ENCODE measurements around the gene GLDC.
"Not testable (repeated sequence)": the region's sequence is repeated elsewhere in the genome, so short reads cannot be mapped to it uniquely, and the experiment has no call there.

The GLDC gene

GRCh38 chr9:6542617-6543016 is 102.9 kb downstream of the GLDC start:
- H3K9ac ChIP-seq (ENCODE audit: low read length); H3K36me3 ChIP-seq (ENCODE audit: control insufficient read depth, insufficient read depth, low read length, severe bottlenecking); H3K4me3 ChIP-seq (ENCODE audit: low read length); H3K9me3 ChIP-seq (ENCODE audit: control insufficient read depth, low read length); H3K27me3 ChIP-seq (replicated peaks; ENCODE audit: control insufficient read depth, insufficient read depth, low read length); DNase-seq (ENCODE audit: low read depth); H3K4me1 ChIP-seq (ENCODE audit: control insufficient read depth, insufficient read depth, low read length): not testable (repeated sequence)

- H3K9ac ChIP-seq (ENCODE audit: low read length), result no peak overlapping the region
- no peaks in the 10 kb centered on the region for H3K9me3 ChIP-seq (ENCODE audit: control insufficient read depth, low read length)
- H3K36me3 ChIP-seq (ENCODE audit: control insufficient read depth, insufficient read depth, low read length, severe bottlenecking), result no peaks in the 10 kb centered on the region
- no peak overlapping the region for H3K4me3 ChIP-seq (ENCODE audit: low read length)
- H3K27me3 ChIP-seq (replicated peaks; ENCODE audit: control insufficient read depth, insufficient read depth, low read length), result no peaks in the 10 kb centered on the region
- no peak for DNase-seq (ENCODE audit: low read depth)
- H3K4me1 ChIP-seq (ENCODE audit: control insufficient read depth, insufficient read depth, low read length), result peaks cover 4% of the 10 kb centered on the region
These were observed 106.9 kb downstream of the GLDC start for GRCh38 chr9:6538666-6539071.

DNA sequence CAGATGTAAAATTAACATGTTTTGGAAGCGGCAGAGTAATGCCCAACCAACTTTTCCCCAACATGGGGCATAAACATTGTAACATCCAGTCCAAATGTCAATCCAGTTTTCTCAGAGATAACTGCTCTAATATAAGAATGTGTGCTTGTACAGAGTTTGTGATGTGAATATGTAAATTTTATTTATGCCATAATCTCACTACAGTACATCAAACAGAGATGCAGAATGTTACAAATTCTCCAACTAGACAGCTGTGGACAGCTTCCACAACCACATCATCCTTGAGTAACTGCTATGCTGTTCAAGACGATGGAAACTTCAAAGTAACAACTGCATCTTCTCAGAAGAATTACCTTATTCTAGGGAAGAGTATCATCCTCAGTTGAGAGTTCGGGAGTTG is 109.9 kb downstream of the GLDC start:
- no peaks in the 10 kb centered on the region for H3K9me3 ChIP-seq (ENCODE audit: control insufficient read depth, low read length)
- no peaks in the 10 kb centered on the region for H3K36me3 ChIP-seq (ENCODE audit: control insufficient read depth, insufficient read depth, low read length, severe bottlenecking)
- H3K4me1 ChIP-seq (ENCODE audit: control insufficient read depth, insufficient read depth, low read length), result peaks cover 4% of the 10 kb centered on the region
- no peak for DNase-seq (ENCODE audit: low read depth)
- H3K4me3 ChIP-seq (ENCODE audit: low read length), result no peak overlapping the region
- H3K9ac ChIP-seq (ENCODE audit: low read length), result no peak overlapping the region
- no peaks in the 10 kb centered on the region for H3K27me3 ChIP-seq (replicated peaks; ENCODE audit: control insufficient read depth, insufficient read depth, low read length)

- Histone ChIP-seq H3K36me3 (ENCODE audit: control insufficient read depth, insufficient read depth, low read length, severe bottlenecking) (peaks cover 7% of the 10 kb centered on the region), H3K4me1 (ENCODE audit: control insufficient read depth, insufficient read depth, low read length) (peaks cover 2% of the 10 kb centered on the region), H3K9me3 (ENCODE audit: control insufficient read depth, low read length) (peaks cover 9% of the 10 kb centered on the region), H3K4me3 (ENCODE audit: low read length) (no peak overlapping the region), H3K9ac (ENCODE audit: low read length) (no peak overlapping the region), H3K27me3 (replicated peaks; ENCODE audit: control insufficient read depth, insufficient read depth, low read length) (no peaks in the 10 kb centered on the region)
- DNase-seq (ENCODE audit: low read depth), result peak; percentile 32
These were observed 120.0 kb downstream of the GLDC start for GRCh38 chr9:6525326-6526045.

- peaks cover 13% of the 10 kb centered on the region for H3K36me3 ChIP-seq (ENCODE audit: control insufficient read depth, insufficient read depth, low read length, severe bottlenecking)
- no peak overlapping the region for H3K9ac ChIP-seq (ENCODE audit: low read length)
- peaks cover 2% of the 10 kb centered on the region for H3K4me1 ChIP-seq (ENCODE audit: control insufficient read depth, insufficient read depth, low read length)
- H3K9me3 ChIP-seq (ENCODE audit: control insufficient read depth, low read length), result peaks cover 9% of the 10 kb centered on the region
- no peak for DNase-seq (ENCODE audit: low read depth)
- no peaks in the 10 kb centered on the region for H3K27me3 ChIP-seq (replicated peaks; ENCODE audit: control insufficient read depth, insufficient read depth, low read length)
- no peak overlapping the region for H3K4me3 ChIP-seq (ENCODE audit: low read length)
These were observed 123.3 kb downstream of the GLDC start for GRCh38 chr9:6522263-6522662.

GRCh38 chr9:6512085-6512657 is 133.4 kb downstream of the GLDC start:
- Histone ChIP-seq H3K36me3 (ENCODE audit: control insufficient read depth, insufficient read depth, low read length, severe bottlenecking) (peaks cover 19% of the 10 kb centered on the region), H3K4me3 (ENCODE audit: low read length) (no peak overlapping the region), H3K9me3 (ENCODE audit: control insufficient read depth, low read length) (no peaks in the 10 kb centered on the region), H3K9ac (ENCODE audit: low read length) (no peak overlapping the region), H3K27me3 (replicated peaks; ENCODE audit: control insufficient read depth, insufficient read depth, low read length) (no peaks in the 10 kb centered on the region), H3K4me1 (ENCODE audit: control insufficient read depth, insufficient read depth, low read length) (no peaks in the 10 kb centered on the region)
- peak; percentile 40 for DNase-seq (ENCODE audit: low read depth)

DNA sequence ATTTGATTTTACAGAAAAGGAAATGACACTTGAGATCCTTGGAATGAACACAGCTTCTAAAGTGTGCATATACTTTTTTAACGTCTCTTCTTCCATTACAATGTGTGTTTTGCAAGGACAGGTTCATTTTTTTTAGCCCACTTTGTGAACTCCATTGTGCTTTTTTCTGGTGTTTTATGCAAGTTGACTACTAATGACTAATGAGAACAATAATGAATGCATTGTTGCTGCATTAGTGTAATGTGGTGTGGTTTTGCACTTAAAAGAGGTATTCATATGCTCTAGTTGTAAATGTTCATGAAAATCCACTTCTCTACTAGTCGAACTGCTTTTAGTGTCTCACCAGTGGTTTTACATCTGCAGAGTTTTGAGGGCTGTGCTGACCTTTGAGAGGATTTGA is 139.0 kb downstream of the GLDC start:
- H3K27me3 ChIP-seq (replicated peaks; ENCODE audit: control insufficient read depth, insufficient read depth, low read length), result no peaks in the 10 kb centered on the region
- H3K36me3 ChIP-seq (ENCODE audit: control insufficient read depth, insufficient read depth, low read length, severe bottlenecking), result peaks cover 49% of the 10 kb centered on the region
- peaks cover 5% of the 10 kb centered on the region for H3K4me1 ChIP-seq (ENCODE audit: control insufficient read depth, insufficient read depth, low read length)
- no peaks in the 10 kb centered on the region for H3K9me3 ChIP-seq (ENCODE audit: control insufficient read depth, low read length)
- H3K9ac ChIP-seq (ENCODE audit: low read length), result no peak overlapping the region
- no peak overlapping the region for H3K4me3 ChIP-seq (ENCODE audit: low read length)
- DNase-seq (ENCODE audit: low read depth), result no peak

- Histone ChIP-seq H3K36me3 (ENCODE audit: control insufficient read depth, insufficient read depth, low read length, severe bottlenecking) (peaks cover 75% of the 10 kb centered on the region), H3K9ac (ENCODE audit: low read length) (no peak overlapping the region), H3K4me1 (ENCODE audit: control insufficient read depth, insufficient read depth, low read length) (peaks cover 11% of the 10 kb centered on the region), H3K9me3 (ENCODE audit: control insufficient read depth, low read length) (no peaks in the 10 kb centered on the region), H3K27me3 (replicated peaks; ENCODE audit: control insufficient read depth, insufficient read depth, low read length) (no peaks in the 10 kb centered on the region), H3K4me3 (ENCODE audit: low read length) (no peak overlapping the region)
- no peak for DNase-seq (ENCODE audit: low read depth)
These were observed 143.1 kb downstream of the GLDC start for GRCh38 chr9:6502399-6502798.

DNA sequence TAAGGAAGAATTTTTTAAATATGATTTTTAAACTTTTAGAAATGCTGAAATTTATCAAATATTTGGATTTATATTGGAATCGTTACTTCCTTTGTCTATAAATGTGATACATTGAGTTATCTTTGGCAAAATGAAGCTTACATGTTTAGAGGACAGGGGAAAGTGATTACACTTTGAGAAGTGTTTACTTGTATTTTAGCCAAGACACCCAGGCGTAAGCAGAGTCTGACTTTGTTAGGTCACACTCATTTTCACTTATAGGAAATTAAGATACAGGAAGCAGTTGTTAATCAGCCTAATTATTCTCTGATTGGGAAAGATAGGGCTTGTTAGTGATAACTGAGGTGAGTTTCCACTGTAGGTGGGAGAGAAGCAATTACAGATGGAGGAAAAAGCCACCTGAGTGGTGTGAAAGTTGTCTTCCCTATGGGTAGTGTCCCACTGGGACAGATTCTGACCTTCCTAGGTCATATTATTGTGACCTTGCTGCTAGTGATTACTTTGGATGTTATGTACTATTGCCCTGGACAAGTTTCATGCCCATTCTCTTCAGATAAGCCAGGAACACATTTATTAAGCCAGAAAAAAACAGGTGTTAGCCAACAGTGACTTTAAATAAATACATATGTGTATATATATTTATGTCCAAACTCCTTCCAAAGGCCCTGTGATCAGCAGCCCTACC is 143.9 kb downstream of the GLDC start:
- Histone ChIP-seq H3K9me3 (ENCODE audit: control insufficient read depth, low read length) (no peaks in the 10 kb centered on the region), H3K36me3 (ENCODE audit: control insufficient read depth, insufficient read depth, low read length, severe bottlenecking) (peaks cover 75% of the 10 kb centered on the region), H3K4me3 (ENCODE audit: low read length) (no peak overlapping the region), H3K4me1 (ENCODE audit: control insufficient read depth, insufficient read depth, low read length) (peaks cover 10% of the 10 kb centered on the region), H3K27me3 (replicated peaks; ENCODE audit: control insufficient read depth, insufficient read depth, low read length) (no peaks in the 10 kb centered on the region), H3K9ac (ENCODE audit: low read length) (no peak overlapping the region)
- DNase-seq (ENCODE audit: low read depth), result no peak

GRCh38 chr9:6498982-6499381 is 146.5 kb downstream of the GLDC start:
- Histone ChIP-seq H3K9me3 (ENCODE audit: control insufficient read depth, low read length) (no peaks in the 10 kb centered on the region), H3K4me3 (ENCODE audit: low read length) (no peak overlapping the region), H3K9ac (ENCODE audit: low read length) (no peak overlapping the region), H3K4me1 (ENCODE audit: control insufficient read depth, insufficient read depth, low read length) (peaks cover 5% of the 10 kb centered on the region), H3K36me3 (ENCODE audit: control insufficient read depth, insufficient read depth, low read length, severe bottlenecking) (peaks cover 67% of the 10 kb centered on the region), H3K27me3 (replicated peaks; ENCODE audit: control insufficient read depth, insufficient read depth, low read length) (no peaks in the 10 kb centered on the region)
- DNase-seq (ENCODE audit: low read depth), result peak; percentile 71

DNA sequence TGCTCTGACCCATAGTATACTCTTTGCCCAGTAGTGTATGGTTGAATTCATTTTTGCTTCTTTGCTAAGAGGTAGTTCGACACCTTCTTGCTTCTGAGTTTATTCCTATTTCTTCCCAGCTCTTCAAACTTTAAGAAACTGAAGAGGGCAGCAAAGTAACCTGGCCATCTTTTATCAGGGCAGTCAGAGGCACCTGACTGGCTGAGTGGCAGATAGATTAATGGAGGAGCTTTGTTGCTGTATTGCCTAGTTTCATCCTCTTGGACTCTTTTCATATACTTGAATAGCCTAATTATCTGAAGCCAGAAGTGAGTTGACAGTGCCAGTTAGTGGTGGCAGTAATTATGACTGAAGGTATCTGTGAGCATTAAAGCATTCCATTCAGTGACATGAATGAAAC is 150.1 kb downstream of the GLDC start:
- Histone ChIP-seq H3K4me1 (ENCODE audit: control insufficient read depth, insufficient read depth, low read length) (peaks cover 5% of the 10 kb centered on the region), H3K27me3 (replicated peaks; ENCODE audit: control insufficient read depth, insufficient read depth, low read length) (no peaks in the 10 kb centered on the region), H3K36me3 (ENCODE audit: control insufficient read depth, insufficient read depth, low read length, severe bottlenecking) (peaks cover 57% of the 10 kb centered on the region), H3K4me3 (ENCODE audit: low read length) (no peak overlapping the region), H3K9me3 (ENCODE audit: control insufficient read depth, low read length) (no peaks in the 10 kb centered on the region), H3K9ac (ENCODE audit: low read length) (no peak overlapping the region)
- no peak for DNase-seq (ENCODE audit: low read depth)

Measured in adipocyte (in vitro differentiated cells).